GM13976 (cell line): ENCODE measurements around the gene NT5DC4.
"Not testable (repeated sequence)": the region's sequence is repeated elsewhere in the genome, so short reads cannot be mapped to it uniquely, and the experiment has no call there.

ENCODE experiments used
- DNase-seq: peaks from one replicate; pipeline ENCODE4 v3.0.0; 2012; ENCODE audit warnings: low spot score
- CTCF ChIP-seq: IDR thresholded peaks from 2 replicates; pipeline ENCODE4 v1.5.1; 2012; ENCODE audit warnings: borderline replicate concordance, mild to moderate bottlenecking; ENCODE audit not compliant: insufficient read depth; ENCODE audit errors: extremely low read depth, missing control alignments, control extremely low read depth
- in situ Hi-C: fragments of 300-500 bp; cut with MboI; formaldehyde crosslinking; loops from one replicate; pipeline ENCODE4 v1.12.0; 2022; ENCODE audit warnings: low sequenced_read_pairs, mixed read lengths, inconsistent platforms; ENCODE audit not compliant: unreplicated experiment

The NT5DC4 gene

GRCh38 chr2:112706170-112706664, 14.6 kb upstream of the NT5DC4 start:
- TF ChIP-seq CTCF: no peak
- DNase-seq: no peak
- in situ Hi-C loops: loop anchor here (25.0 kb wide), 1 partner anchor 644 kb away; the partner anchor contains the start of gene TMEM87B

- DNase-seq: not testable (repeated sequence)
- in situ Hi-C loops: loop anchor here (25.0 kb wide), 1 partner anchor 645 kb away; the partner anchor contains the start of gene TMEM87B
Measured at GRCh38 chr2:112706947-112707346, 13.9 kb upstream of the NT5DC4 start.

GRCh38 chr2:112708968-112709367, 11.9 kb upstream of the NT5DC4 start:
- DNase-seq: no peak
- in situ Hi-C loops: loop anchor here (25.0 kb wide), 1 partner anchor 647 kb away; the partner anchor contains the start of gene TMEM87B
- TF ChIP-seq CTCF: no peak

GRCh38 chr2:112709703-112710102, 11.1 kb upstream of the NT5DC4 start:
- DNase-seq: no peak
- TF ChIP-seq CTCF: no peak
- in situ Hi-C loops: loop anchor here (25.0 kb wide), 1 partner anchor 647 kb away; the partner anchor contains the start of gene TMEM87B

GRCh38 chr2:112710956-112711750, 9.7 kb upstream of the NT5DC4 start:
- DNase-seq: no peak
- no peak for TF ChIP-seq CTCF
- in situ Hi-C loops: loop anchor here (25.0 kb wide), 1 partner anchor 649 kb away; the partner anchor contains the start of gene TMEM87B

GRCh38 chr2:112712465-112712864, 8.4 kb upstream of the NT5DC4 start:
- in situ Hi-C loops: loop anchor here (25.0 kb wide), 1 partner anchor 650 kb away; the partner anchor contains the start of gene TMEM87B
- DNase-seq: no peak
- TF ChIP-seq CTCF: no peak
